Measurements from ENCODE around the gene LAMB1. TPM values are rescaled to one million over a fixed set of nuclear protein-coding genes. Genes with fewer than 3 reads are reported as not detected.
A peak's percentile ranks its signal among the peaks of the same experiment; 100 is the strongest.
"Not testable (repeated sequence)": the region's sequence is repeated elsewhere in the genome, so short reads cannot be mapped to it uniquely, and the experiment has no call there.

Gene LAMB1
- total RNA-seq, 6 experiments from 2014 or later, result 112 to 134 (median 123) TPM

GRCh38 chr7:107924841-107925504 is 78.0 kb downstream of the LAMB1 start:
- DNase-seq, result no peak
- H3K4me1 Mint-ChIP-seq (ENCODE audit: low read depth), result peaks cover 33% of the 10 kb centered on the region

GRCh38 chr7:107922886-107923285 is 80.1 kb downstream of the LAMB1 start:
- H3K36me3 Mint-ChIP-seq (ENCODE audit: low read depth), result peaks cover 74% of the 10 kb centered on the region
- peaks cover 45% of the 10 kb centered on the region for H3K4me1 Mint-ChIP-seq (ENCODE audit: low read depth)
- no peaks in the 10 kb centered on the region for H3K27me3 Mint-ChIP-seq (ENCODE audit: insufficient read depth)
- H3K27ac Mint-ChIP-seq, result no peak overlapping the region
- no peak overlapping the region for H3K4me3 Mint-ChIP-seq
- TF ChIP-seq CTCF (IDR thresholded peaks at IDR 0.05), result no peak
- no peaks in the 10 kb centered on the region for H3K9me3 Mint-ChIP-seq
- DNase-seq, result no peak

More at GRCh38 chr7:107924841-107925504, 78.0 kb downstream of the LAMB1 start:
- TF ChIP-seq CTCF (IDR thresholded peaks at IDR 0.05), result no peak
- Mint-ChIP-seq H3K4me3 (no peak overlapping the region), H3K27me3 (ENCODE audit: insufficient read depth) (no peaks in the 10 kb centered on the region), H3K36me3 (ENCODE audit: low read depth) (peaks cover 76% of the 10 kb centered on the region), H3K27ac (peak overlapping the region; percentile 59), H3K9me3 (no peaks in the 10 kb centered on the region)

- Mint-ChIP-seq H3K4me1 (ENCODE audit: low read depth) (peaks cover 46% of the 10 kb centered on the region), H3K36me3 (ENCODE audit: low read depth) (peaks cover 76% of the 10 kb centered on the region)
- H3K27ac Mint-ChIP-seq; H3K27me3 Mint-ChIP-seq (ENCODE audit: insufficient read depth); H3K9me3 Mint-ChIP-seq; H3K4me3 Mint-ChIP-seq; DNase-seq: not testable (repeated sequence)
These were observed 81.1 kb downstream of the LAMB1 start for GRCh38 chr7:107921826-107922225.

- Mint-ChIP-seq H3K36me3 (ENCODE audit: low read depth) (peaks cover 68% of the 10 kb centered on the region), H3K4me3 (no peak overlapping the region), H3K27ac (peak overlapping the region; percentile 15; the same call in 1 of the 2 replicates), H3K9me3 (no peaks in the 10 kb centered on the region), H3K4me1 (ENCODE audit: low read depth) (peaks cover 40% of the 10 kb centered on the region), H3K27me3 (ENCODE audit: insufficient read depth) (no peaks in the 10 kb centered on the region)
- no peak for DNase-seq
- TF ChIP-seq CTCF (IDR thresholded peaks at IDR 0.05), result no peak
These were observed 82.8 kb downstream of the LAMB1 start for GRCh38 chr7:107920048-107920772.

GRCh38 chr7:107918948-107919347 is 84.0 kb downstream of the LAMB1 start:
- no peak for TF ChIP-seq CTCF (IDR thresholded peaks at IDR 0.05)
- Mint-ChIP-seq H3K27me3 (ENCODE audit: insufficient read depth) (no peaks in the 10 kb centered on the region), H3K4me1 (ENCODE audit: low read depth) (peaks cover 40% of the 10 kb centered on the region), H3K4me3 (no peak overlapping the region), H3K27ac (no peak overlapping the region), H3K36me3 (ENCODE audit: low read depth) (peaks cover 62% of the 10 kb centered on the region), H3K9me3 (no peaks in the 10 kb centered on the region)
- DNase-seq, result no peak

All from HFFc6 (cell line).